ENCODE results near the gene MT1H. TPM values are rescaled to one million over a fixed set of nuclear protein-coding genes. Genes with fewer than 3 reads are reported as not detected.

The MT1H gene
- total RNA-seq, 2 donors from 2014 or later = not detected

DNA sequence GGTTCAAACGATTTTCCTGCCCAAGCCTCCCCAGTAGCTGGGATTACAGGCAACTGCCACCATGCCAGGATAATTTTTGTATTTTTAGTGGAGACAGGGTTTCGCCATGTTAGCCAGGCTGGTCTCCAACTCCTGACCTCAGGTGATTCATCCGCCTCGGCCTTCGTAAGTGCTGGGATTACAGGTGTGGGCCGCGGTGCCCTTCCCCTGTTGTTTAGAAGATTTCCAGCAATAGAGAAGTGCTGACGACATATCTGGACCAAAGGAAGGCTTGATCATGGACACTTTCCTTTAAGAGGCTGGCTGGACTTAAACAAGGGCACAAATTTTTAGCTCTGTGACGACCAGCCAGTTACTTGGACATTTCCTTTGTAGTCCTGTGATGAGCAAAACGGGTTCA, 38.4 kb upstream of the MT1H start:
- peak overlapping the region; percentile 79 for H3K4me3 Mint-ChIP-seq
- no peak for DNase-seq

DNA sequence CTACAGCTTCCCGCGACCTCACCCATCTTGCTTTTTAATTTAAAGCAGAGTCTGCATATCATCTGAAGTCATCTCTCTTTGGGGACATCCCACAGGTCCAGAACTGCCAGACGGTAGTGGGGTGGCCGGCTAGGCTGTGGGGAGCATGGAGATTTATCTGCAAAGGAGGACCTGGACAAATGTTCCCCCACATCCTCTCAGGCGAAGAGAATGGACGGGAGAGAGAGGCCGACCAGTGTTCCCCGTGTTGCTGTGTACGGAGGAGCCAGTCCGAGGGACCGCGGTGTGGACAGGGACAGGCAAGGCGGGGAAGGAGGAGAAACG, 37.8 kb upstream of the MT1H start:
- H3K36me3 Mint-ChIP-seq (ENCODE audit: low read depth) = peaks cover 5% of the 10 kb centered on the region
- ATAC-seq (no peak), DNase-seq (no peak)
- peak overlapping the region; percentile 79 for H3K4me3 Mint-ChIP-seq
- no peak overlapping the region for H3K27ac Mint-ChIP-seq
- no peaks in the 10 kb centered on the region for H3K9me3 ChIP-seq (ENCODE audit: control insufficient read depth, low read length, poor library complexity, severe bottlenecking)
- peaks cover 61% of the 10 kb centered on the region for H3K27me3 Mint-ChIP-seq
- H3K4me1 Mint-ChIP-seq = peaks cover 15% of the 10 kb centered on the region

More for the DNA sequence above, 38.4 kb upstream of the MT1H start:
- Mint-ChIP-seq H3K36me3 (ENCODE audit: low read depth) (peaks cover 5% of the 10 kb centered on the region), H3K27ac (no peak overlapping the region), H3K27me3 (peaks cover 55% of the 10 kb centered on the region), H3K4me1 (peaks cover 14% of the 10 kb centered on the region)
- H3K9me3 ChIP-seq (ENCODE audit: control insufficient read depth, low read length, poor library complexity, severe bottlenecking) = no peaks in the 10 kb centered on the region
- ATAC-seq = no peak

DNA sequence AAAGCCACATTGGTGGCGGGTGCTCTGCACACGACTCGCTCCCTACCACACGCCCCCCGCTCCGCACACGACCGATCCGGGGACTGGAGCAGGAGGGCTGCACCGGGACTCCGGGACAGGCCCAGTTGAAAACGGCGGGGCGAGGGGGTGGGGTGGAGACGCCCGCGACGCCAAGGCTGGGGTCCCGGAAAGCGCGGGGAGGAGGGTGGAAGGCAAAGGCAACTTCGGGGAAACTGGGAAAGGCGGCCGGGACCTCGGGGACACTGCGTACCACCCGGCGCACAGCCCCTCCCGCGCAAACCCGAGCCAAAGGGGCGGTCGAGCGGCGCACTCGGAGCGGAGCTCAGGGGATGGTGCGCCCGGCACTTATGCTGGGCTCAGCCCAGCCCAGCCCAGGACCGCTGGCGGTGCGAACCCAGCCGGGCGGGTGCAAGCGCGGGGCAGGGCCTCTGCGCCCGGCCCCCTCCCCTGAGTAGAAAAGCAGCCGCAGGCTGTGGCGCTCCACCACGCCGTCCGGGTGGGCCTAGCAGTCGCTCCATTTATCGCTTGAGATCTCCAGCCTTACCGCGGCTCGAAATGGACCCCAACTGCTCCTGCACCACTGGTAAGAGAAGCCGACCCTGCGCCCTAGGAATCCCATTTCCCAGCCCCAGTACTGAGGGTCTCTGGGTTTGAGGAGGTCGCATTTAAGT, 37.3 kb upstream of the MT1H start, which contains the start of gene MT1M:
Gene MT1M (plus strand): TSS at position 504 of the 692 bp plus-strand sequence. CDS start 73 bp downstream, at position 577.
- no peaks in the 10 kb centered on the region for H3K9me3 ChIP-seq (ENCODE audit: control insufficient read depth, low read length, poor library complexity, severe bottlenecking)
- Mint-ChIP-seq H3K4me3 (peak within 1 kb of the TSS; percentile 79), H3K27me3 (peaks cover 66% of the 10 kb centered on the region), H3K4me1 (peaks cover 15% of the 10 kb centered on the region), H3K36me3 (ENCODE audit: low read depth) (peaks cover 5% of the 10 kb centered on the region), H3K27ac (no peak within 1 kb of the TSS)
- peak; percentile 30 for ATAC-seq
- DNase-seq = no peak

DNA sequence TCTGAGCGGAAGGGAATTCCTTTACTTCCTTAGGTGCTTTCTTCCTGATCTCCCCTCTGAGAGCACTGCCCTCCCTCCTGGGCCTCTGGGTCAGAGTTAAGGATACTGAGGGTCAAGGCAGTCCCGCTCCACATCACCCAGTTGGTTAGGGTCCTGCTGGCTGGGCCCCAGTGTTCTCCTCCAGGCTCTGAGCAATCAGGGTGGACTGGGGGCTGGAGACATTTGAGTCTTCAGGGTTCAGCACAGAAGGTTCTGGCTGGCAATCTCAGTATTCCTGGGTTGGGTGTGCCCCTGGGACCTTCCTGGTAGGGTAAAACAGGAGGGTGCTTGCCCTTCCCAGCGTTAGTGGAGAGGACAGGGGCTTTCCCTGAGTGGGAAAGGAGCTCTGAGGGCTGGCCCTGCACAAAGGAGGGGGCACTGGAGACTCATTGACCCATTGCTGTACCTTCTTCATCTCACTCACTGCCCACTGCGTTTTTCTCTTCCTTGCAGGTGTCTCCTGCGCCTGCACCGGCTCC, 36.7 kb upstream of the MT1H start:
- ATAC-seq (no peak), DNase-seq (no peak)
- Mint-ChIP-seq H3K27ac (no peak overlapping the region), H3K4me3 (peak overlapping the region; percentile 77), H3K36me3 (ENCODE audit: low read depth) (peaks cover 8% of the 10 kb centered on the region), H3K4me1 (peaks cover 18% of the 10 kb centered on the region), H3K27me3 (peaks cover 72% of the 10 kb centered on the region)
- no peaks in the 10 kb centered on the region for H3K9me3 ChIP-seq (ENCODE audit: control insufficient read depth, low read length, poor library complexity, severe bottlenecking)

DNA sequence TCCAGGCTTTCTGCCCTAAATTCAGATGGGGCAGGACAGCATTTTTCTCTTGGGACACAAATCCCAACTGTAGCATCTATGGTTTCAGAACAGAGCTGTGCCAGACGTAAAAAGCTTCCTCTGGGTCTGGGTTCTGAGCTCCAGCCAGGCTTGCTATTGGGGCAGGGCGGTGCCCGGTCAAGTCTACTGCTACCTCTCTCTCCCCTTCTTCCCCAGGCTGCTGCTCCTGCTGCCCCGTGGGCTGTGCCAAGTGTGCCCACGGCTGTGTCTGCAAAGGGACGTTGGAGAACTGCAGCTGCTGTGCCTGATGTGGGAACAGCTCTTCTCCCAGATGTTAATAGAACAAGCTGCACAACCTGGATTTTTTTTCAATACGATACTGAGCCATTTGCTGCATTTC, 36.1 kb upstream of the MT1H start:
- H3K27me3 Mint-ChIP-seq = peaks cover 76% of the 10 kb centered on the region
- no peak overlapping the region for H3K4me3 Mint-ChIP-seq
- no peak for DNase-seq
- ATAC-seq = no peak
- no peaks in the 10 kb centered on the region for H3K9me3 ChIP-seq (ENCODE audit: control insufficient read depth, low read length, poor library complexity, severe bottlenecking)
- H3K4me1 Mint-ChIP-seq = peaks cover 21% of the 10 kb centered on the region
- peaks cover 8% of the 10 kb centered on the region for H3K36me3 Mint-ChIP-seq (ENCODE audit: low read depth)
- no peak overlapping the region for H3K27ac Mint-ChIP-seq

DNA sequence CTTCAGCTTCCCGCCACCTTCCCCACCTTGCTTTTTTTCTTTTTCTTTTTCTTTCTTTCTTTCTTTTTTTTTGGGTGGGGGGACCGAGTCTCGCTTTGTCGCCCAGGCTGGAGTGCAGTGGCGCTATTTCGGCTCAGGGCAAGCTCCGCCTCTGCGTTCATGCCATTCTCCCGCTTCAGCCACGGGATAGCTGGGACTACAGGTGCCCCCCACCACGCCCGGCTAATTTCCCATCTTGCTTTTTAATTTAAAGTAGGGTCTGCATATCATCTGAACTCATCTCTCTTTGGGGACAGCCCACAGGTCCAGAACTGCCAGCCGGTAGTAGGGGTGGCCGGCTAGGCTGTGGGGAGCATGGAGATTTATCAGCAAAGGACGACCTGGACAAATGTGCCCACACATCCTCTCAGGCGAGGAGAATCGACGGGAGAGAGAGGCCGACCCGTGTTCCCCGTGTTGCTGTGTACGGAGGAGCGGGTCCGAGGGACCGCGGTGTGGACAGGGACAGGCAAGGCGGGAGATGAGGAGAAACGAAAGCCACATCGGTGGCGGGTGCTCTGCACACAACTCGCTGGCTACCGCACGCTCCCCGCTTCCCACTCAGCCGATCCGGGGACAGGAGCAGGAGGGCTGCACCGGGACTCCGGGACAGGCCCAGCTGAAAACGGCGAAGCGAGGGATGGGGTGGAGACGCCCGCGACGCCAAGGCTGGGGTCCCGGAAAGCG, 34.7 kb upstream of the MT1H start:
- Mint-ChIP-seq H3K27me3 (peaks cover 88% of the 10 kb centered on the region), H3K27ac (peak overlapping the region; percentile 86), H3K4me3 (peak overlapping the region; percentile 90), H3K36me3 (ENCODE audit: low read depth) (peaks cover 8% of the 10 kb centered on the region), H3K4me1 (peaks cover 23% of the 10 kb centered on the region)
- no peaks in the 10 kb centered on the region for H3K9me3 ChIP-seq (ENCODE audit: control insufficient read depth, low read length, poor library complexity, severe bottlenecking)
- DNase-seq (no peak), ATAC-seq (no peak)

DNA sequence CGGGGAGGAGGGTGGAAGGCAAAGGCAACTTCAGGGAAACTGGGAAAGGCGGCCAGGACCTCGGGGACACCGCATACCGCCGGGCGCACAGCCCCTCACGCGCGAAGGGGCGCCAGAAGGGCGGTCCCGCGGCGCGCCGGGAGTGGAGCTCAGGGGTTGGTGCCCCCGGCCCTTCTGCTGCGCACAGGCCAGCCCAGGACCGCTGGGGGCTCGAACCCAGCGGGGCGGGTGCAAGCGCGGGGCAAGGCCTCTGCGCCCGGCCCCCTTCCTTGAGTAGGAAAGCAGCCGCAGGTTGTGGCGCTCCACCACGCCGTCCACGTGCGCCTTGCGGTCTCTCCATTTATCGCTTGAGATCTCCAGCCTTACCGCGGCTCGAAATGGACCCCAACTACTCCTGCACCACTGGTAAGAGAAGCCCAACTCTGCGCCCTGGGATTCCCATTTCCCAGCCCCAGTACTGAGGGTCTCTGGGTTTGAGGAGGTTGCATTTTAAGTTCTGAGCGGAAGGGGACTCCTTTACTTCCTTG, 34.1 kb upstream of the MT1H start:
- peaks cover 8% of the 10 kb centered on the region for H3K36me3 Mint-ChIP-seq (ENCODE audit: low read depth)
- peak overlapping the region; percentile 86 for H3K27ac Mint-ChIP-seq
- ATAC-seq (peak; percentile 31), DNase-seq (no peak)
- H3K4me1 Mint-ChIP-seq = peaks cover 23% of the 10 kb centered on the region
- H3K27me3 Mint-ChIP-seq = peaks cover 90% of the 10 kb centered on the region
- H3K9me3 ChIP-seq (ENCODE audit: control insufficient read depth, low read length, poor library complexity, severe bottlenecking) = no peaks in the 10 kb centered on the region
- peak overlapping the region; percentile 90 for H3K4me3 Mint-ChIP-seq

DNA sequence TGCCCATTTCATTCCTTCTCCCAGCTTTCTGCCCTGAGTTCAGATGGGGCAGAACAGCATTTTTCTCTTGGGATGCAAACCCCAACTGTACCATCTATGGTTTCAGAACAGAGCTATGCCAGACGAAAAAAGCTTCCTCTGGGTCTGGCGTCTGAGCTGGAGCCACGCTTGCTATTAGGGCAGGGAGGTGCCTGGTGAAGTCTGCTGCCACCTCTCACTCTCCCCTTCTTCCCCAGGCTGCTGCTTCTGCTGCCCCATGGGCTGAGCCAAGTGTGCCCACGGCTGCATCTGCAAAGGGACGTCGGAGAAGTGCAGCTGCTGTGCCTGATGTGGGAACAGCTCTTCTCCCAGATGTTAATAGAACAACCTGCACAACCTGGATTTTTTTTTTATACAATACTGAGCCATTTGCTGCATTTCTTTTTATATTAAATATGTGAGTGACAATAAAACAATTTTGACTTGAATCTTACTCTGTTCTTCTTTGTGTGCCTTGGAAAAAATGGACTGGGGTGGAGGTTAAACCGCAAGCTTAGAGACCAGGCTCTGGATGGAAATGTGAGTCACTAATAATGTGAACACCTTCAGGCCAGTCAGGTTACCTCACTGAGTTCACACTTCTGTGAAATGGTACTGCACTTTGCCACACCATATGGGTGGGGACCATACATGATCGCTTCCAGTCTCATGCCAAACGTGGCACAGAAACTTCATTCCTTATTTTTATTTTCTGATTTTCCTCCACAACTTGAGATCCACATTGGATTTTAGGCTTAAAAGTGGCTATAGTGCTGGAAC, 32.8 kb upstream of the MT1H start:
- Mint-ChIP-seq H3K4me3 (no peak overlapping the region), H3K4me1 (peaks cover 21% of the 10 kb centered on the region), H3K36me3 (ENCODE audit: low read depth) (peaks cover 6% of the 10 kb centered on the region), H3K27me3 (peaks cover 83% of the 10 kb centered on the region), H3K27ac (no peak overlapping the region)
- no peak for ATAC-seq
- DNase-seq = no peak
- H3K9me3 ChIP-seq (ENCODE audit: control insufficient read depth, low read length, poor library complexity, severe bottlenecking) = no peaks in the 10 kb centered on the region

DNA sequence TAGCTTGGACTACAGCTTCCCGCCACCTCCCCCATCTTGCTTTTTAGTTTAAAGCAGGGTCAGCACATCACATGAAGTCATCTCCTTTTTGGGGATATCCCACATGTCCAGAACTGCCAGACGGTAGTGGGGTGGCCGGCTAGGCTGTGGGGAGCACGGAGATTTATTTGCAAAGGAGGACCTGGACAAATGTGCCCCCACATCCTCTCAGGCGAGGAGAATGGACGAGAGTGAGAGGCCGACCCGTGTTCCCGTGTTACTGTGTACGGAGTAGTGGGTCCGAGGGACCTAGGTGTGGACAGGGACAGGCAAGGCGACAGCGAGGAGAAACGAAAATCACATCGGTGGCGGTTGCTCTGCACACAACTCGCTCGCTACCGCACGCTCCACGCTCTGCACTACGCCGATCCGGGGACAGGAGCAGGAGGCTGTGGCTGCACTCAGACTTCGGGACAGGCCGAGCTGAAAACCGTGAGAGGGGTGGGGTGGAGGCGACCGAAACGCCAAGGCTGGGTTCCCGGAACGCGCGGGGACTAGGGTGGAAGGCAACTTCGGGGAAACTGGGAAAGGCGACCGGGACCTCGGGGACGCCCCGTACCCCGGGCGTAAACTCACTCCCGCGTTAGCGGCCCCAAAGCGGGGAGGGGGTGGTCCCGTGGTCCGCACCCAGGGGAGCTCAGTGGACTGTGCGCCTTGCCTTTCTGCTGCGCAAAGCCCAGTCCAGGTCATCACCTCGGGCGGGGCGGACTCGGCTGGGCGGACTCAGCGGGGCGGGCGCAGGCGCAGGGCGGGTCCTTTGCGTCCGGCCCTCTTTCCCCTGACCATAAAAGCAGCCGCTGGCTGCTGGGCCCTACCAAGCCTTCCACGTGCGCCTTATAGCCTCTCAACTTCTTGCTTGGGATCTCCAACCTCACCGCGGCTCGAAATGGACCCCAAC, 31.5 kb upstream of the MT1H start, which contains the start of gene MT1A:
Gene MT1A (plus strand): TSS at position 853 of the 937 bp plus-strand sequence. CDS start 73 bp downstream, at position 926.
- Mint-ChIP-seq H3K27ac (no peak within 1 kb of the TSS), H3K4me3 (peak within 1 kb of the TSS; percentile 77), H3K27me3 (peaks cover 74% of the 10 kb centered on the region), H3K4me1 (peaks cover 23% of the 10 kb centered on the region), H3K36me3 (ENCODE audit: low read depth) (peaks cover 5% of the 10 kb centered on the region)
- DNase-seq (no peak), ATAC-seq (peak; percentile 36)
- no peaks in the 10 kb centered on the region for H3K9me3 ChIP-seq (ENCODE audit: control insufficient read depth, low read length, poor library complexity, severe bottlenecking)

DNA sequence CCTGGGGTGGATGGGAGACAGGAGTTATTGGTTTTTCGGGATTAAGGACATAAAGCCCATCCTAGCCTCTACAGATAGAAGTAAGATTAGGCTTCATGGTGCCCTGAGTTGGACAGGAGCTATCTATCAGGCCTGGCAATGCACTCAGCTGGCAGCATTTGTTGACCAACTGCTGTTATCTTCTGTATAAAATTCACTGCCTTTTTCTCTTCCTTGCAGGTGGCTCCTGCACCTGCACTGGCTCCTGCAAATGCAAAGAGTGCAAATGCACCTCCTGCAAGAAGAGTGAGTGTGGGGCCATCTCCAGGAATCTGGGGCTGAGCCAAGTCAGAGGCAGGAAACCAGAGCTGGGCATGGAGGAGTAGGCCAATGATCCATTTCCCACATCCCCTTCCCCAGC, 30.6 kb upstream of the MT1H start:
- DNase-seq (no peak), ATAC-seq (no peak)
- H3K9me3 ChIP-seq (ENCODE audit: control insufficient read depth, low read length, poor library complexity, severe bottlenecking) = no peaks in the 10 kb centered on the region
- no peak overlapping the region for H3K27ac Mint-ChIP-seq
- H3K4me3 Mint-ChIP-seq = no peak overlapping the region
- H3K36me3 Mint-ChIP-seq (ENCODE audit: low read depth) = peaks cover 5% of the 10 kb centered on the region
- peaks cover 30% of the 10 kb centered on the region for H3K4me1 Mint-ChIP-seq
- H3K27me3 Mint-ChIP-seq = peaks cover 65% of the 10 kb centered on the region

DNA sequence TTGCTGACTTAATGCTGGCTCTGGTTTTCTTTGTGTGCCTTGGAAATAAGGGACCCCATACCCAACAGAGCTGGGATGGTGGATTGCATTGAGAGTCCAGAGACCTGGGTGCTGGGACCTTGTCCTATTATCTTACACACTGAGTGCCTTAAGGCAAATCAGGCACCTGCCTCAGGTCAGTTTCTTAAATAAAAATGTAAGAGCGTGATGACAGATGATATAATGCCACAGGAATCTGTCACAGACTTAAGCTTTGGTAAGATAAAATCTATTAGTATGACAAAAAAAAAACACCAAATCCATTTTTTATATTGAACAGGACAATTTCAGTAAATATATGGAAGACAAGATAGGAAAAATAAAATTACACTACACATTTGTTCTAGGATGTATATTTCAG, 29.5 kb upstream of the MT1H start:
- no peaks in the 10 kb centered on the region for H3K9me3 ChIP-seq (ENCODE audit: control insufficient read depth, low read length, poor library complexity, severe bottlenecking)
- no peak for ATAC-seq
- peaks cover 3% of the 10 kb centered on the region for H3K36me3 Mint-ChIP-seq (ENCODE audit: low read depth)
- H3K27me3 Mint-ChIP-seq = peaks cover 54% of the 10 kb centered on the region
- peaks cover 29% of the 10 kb centered on the region for H3K4me1 Mint-ChIP-seq
- DNase-seq = no peak
- no peak overlapping the region for H3K4me3 Mint-ChIP-seq
- H3K27ac Mint-ChIP-seq = no peak overlapping the region

DNA sequence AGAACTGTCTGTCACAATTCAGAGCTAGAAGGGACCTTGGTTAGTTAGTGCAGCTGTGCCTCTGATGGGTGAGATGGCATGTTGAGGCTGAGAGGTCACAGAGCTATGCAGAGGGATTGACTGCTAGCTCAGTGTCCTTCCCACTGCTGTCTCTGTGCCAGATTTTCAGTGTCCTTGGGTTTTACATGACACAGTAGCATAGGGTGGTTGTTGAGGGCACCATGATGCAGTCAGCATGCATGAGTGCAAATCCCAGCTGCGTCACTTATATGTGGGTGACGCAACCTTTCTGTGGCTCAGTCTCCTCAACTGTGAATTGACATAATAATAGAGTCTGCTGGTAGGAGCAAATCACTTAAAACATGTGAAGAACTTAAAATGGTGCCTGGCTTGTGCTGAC, 28.4 kb upstream of the MT1H start:
- ATAC-seq = no peak

More for the DNA sequence above, 28.4 kb upstream of the MT1H start:
- DNase-seq = no peak
- Mint-ChIP-seq H3K27ac (no peak overlapping the region), H3K4me1 (peaks cover 28% of the 10 kb centered on the region), H3K36me3 (ENCODE audit: low read depth) (peaks cover 3% of the 10 kb centered on the region), H3K4me3 (no peak overlapping the region), H3K27me3 (peaks cover 50% of the 10 kb centered on the region)
- H3K9me3 ChIP-seq (ENCODE audit: control insufficient read depth, low read length, poor library complexity, severe bottlenecking) = no peaks in the 10 kb centered on the region

All from T-helper 17 cell (primary cell).